ENCODE measurements around the gene NUDT16L1.

NUDT16L1 gene

GRCh38 chr16:4654964-4655590 lies 38.3 kb upstream of the NUDT16L1 start:
- H3K27me3 ChIP-seq (ENCODE audit: insufficient read depth, low read length, poor library complexity, severe bottlenecking) = no peaks in the 10 kb centered on the region
- no peaks in the 10 kb centered on the region for H3K9me2 ChIP-seq (replicated peaks; ENCODE audit: low read depth, low read length)
- no peaks in the 10 kb centered on the region for H3K79me2 ChIP-seq (ENCODE audit: insufficient read depth, low read length)
- no peak overlapping the region for H3K9ac ChIP-seq (ENCODE audit: low read depth, low read length, poor library complexity, severe bottlenecking)
- H4K20me1 ChIP-seq (ENCODE audit: insufficient read depth, low read length, poor library complexity, severe bottlenecking) = no peaks in the 10 kb centered on the region
- no peaks in the 10 kb centered on the region for H3K4me1 ChIP-seq (ENCODE audit: insufficient read depth, low read length, poor library complexity, severe bottlenecking)
- H3K4me3 ChIP-seq (ENCODE audit: low read length, poor library complexity, severe bottlenecking) = no peak overlapping the region
- no peak overlapping the region for H2AFZ ChIP-seq (ENCODE audit: low read length)
- peaks cover 30% of the 10 kb centered on the region; the same call in 1 of the 2 replicates for H3K36me3 ChIP-seq (ENCODE audit: insufficient read depth, low read length)
- no peak overlapping the region for H3K4me2 ChIP-seq (ENCODE audit: low read depth, low read length, poor library complexity, severe bottlenecking)
- no peak for TF ChIP-seq CTCF (conservative IDR thresholded peaks at IDR 0.05; ENCODE audit: low read length)
- TF ChIP-seq EZH2phosphoT487 (IDR thresholded peaks at IDR 0.05; ENCODE audit: borderline replicate concordance) = no peak
- H3K9me3 ChIP-seq (ENCODE audit: insufficient read depth, low read depth, low read length) = no peaks in the 10 kb centered on the region
- no peaks in the 10 kb centered on the region for H3F3A ChIP-seq (ENCODE audit: low read depth)

GRCh38 chr16:4655801-4656200 lies 37.6 kb upstream of the NUDT16L1 start:
- no peak overlapping the region for H2AFZ ChIP-seq (ENCODE audit: low read length)
- no peak overlapping the region for H3K9ac ChIP-seq (ENCODE audit: low read depth, low read length, poor library complexity, severe bottlenecking)
- H3K4me3 ChIP-seq (ENCODE audit: low read length, poor library complexity, severe bottlenecking) = no peak overlapping the region
- no peaks in the 10 kb centered on the region for H3K9me3 ChIP-seq (ENCODE audit: insufficient read depth, low read depth, low read length)
- peaks cover 30% of the 10 kb centered on the region; the same call in 1 of the 2 replicates for H3K36me3 ChIP-seq (ENCODE audit: insufficient read depth, low read length)
- H3F3A ChIP-seq (ENCODE audit: low read depth) = no peaks in the 10 kb centered on the region
- H3K27me3 ChIP-seq (ENCODE audit: insufficient read depth, low read length, poor library complexity, severe bottlenecking) = no peaks in the 10 kb centered on the region
- H4K20me1 ChIP-seq (ENCODE audit: insufficient read depth, low read length, poor library complexity, severe bottlenecking) = no peaks in the 10 kb centered on the region
- no peaks in the 10 kb centered on the region for H3K9me2 ChIP-seq (replicated peaks; ENCODE audit: low read depth, low read length)
- TF ChIP-seq EZH2phosphoT487 (IDR thresholded peaks at IDR 0.05; ENCODE audit: borderline replicate concordance) (no peak), CTCF (conservative IDR thresholded peaks at IDR 0.05; ENCODE audit: low read length) (no peak)
- H3K4me1 ChIP-seq (ENCODE audit: insufficient read depth, low read length, poor library complexity, severe bottlenecking) = no peaks in the 10 kb centered on the region
- no peak overlapping the region for H3K4me2 ChIP-seq (ENCODE audit: low read depth, low read length, poor library complexity, severe bottlenecking)
- H3K79me2 ChIP-seq (ENCODE audit: insufficient read depth, low read length) = no peaks in the 10 kb centered on the region

- H3K9me2 ChIP-seq (replicated peaks; ENCODE audit: low read depth, low read length) = no peaks in the 10 kb centered on the region
- no peaks in the 10 kb centered on the region for H3K27me3 ChIP-seq (ENCODE audit: insufficient read depth, low read length, poor library complexity, severe bottlenecking)
- peaks cover 30% of the 10 kb centered on the region; the same call in 1 of the 2 replicates for H3K36me3 ChIP-seq (ENCODE audit: insufficient read depth, low read length)
- no peak overlapping the region for H3K4me3 ChIP-seq (ENCODE audit: low read length, poor library complexity, severe bottlenecking)
- TF ChIP-seq EZH2phosphoT487 (IDR thresholded peaks at IDR 0.05; ENCODE audit: borderline replicate concordance) = no peak
- no peak for TF ChIP-seq CTCF (conservative IDR thresholded peaks at IDR 0.05; ENCODE audit: low read length)
- no peak overlapping the region for H3K4me2 ChIP-seq (ENCODE audit: low read depth, low read length, poor library complexity, severe bottlenecking)
- H3K9ac ChIP-seq (ENCODE audit: low read depth, low read length, poor library complexity, severe bottlenecking) = no peak overlapping the region
- H3F3A ChIP-seq (ENCODE audit: low read depth) = no peaks in the 10 kb centered on the region
- no peaks in the 10 kb centered on the region for H3K79me2 ChIP-seq (ENCODE audit: insufficient read depth, low read length)
- no peaks in the 10 kb centered on the region for H3K9me3 ChIP-seq (ENCODE audit: insufficient read depth, low read depth, low read length)
- H3K4me1 ChIP-seq (ENCODE audit: insufficient read depth, low read length, poor library complexity, severe bottlenecking) = no peaks in the 10 kb centered on the region
- no peak overlapping the region for H2AFZ ChIP-seq (ENCODE audit: low read length)
- H4K20me1 ChIP-seq (ENCODE audit: insufficient read depth, low read length, poor library complexity, severe bottlenecking) = no peaks in the 10 kb centered on the region
Measured at GRCh38 chr16:4656221-4656620, 37.1 kb upstream of the NUDT16L1 start.
